Measurements from ENCODE around the gene SWSAP1.

The SWSAP1 gene

DNA sequence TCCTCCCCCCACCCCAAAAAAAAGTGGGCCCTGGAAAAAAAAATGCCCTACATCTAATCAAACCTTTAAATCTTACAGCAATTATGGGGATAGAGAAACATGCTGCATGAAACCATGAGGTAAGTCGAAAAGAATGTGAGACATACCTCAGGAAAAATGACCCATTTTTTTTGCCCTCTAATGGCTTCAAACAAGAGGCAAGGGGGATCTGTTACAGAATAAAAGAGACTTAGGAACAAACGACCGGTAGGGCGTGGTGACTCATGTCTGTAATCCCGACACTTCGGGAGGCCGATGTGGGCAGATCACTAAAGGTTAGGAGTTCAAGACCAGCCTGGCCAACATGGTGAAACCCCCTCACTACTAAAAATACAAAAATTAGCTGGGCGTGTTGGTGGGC is 36.2 kb downstream of the SWSAP1 start:
- no peak for DNase-seq (ENCODE audit: low spot score)

DNA sequence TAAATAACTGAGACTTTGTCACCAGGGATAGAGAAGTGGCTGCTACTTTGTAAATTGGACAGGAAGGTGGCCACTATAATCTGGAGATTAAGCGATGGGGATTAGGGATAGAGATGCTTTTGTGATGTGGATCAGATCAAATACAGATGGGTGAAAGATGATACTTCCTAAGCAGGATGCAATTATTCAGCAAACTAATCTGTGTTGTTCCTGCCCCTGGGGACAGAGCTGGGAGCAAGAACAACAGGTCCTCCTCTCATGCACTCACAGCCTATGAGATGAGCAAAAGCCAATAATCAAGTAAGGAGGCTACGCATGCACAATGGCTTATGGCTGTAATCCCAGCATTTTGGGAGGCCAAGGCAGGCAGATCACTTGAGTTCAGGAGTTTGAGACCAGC is 40.1 kb downstream of the SWSAP1 start:
- DNase-seq (ENCODE audit: low spot score) = no peak

DNA sequence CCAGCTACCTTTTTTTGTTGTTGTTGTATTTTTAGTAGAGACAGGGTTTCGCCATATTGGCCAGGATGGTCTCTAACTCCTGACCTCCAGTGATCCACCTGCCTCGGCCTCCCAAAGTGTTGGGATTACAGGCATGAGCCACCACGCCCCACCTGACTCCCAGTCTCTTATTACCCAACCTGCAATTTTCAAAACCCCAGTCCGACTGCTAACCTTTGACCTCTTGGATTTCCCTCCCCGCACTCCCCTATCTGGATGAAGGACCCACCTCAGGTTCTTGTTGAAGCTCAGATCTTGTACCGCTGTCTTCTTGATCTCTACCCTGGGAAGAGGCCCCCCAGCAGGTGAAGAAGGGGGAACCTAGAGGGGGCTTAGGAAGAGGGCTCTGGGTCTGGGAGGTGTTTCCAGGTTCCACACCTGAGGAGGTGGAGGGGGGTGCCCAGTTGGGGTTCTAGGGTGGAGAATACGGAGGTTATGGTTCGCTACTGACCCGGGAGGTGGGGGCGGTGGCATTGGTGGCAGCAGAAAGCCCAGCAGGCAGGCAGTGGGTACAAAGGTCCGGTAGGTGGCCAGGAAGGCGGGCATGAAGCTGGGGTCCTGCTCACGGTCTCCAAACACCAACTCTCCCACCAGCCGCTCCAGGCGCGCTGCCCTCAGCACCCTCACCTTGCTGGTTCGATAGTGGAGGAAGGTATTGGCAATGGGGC is 42.0 kb downstream of the SWSAP1 start:
- DNase-seq (ENCODE audit: low spot score) = no peak

DNA sequence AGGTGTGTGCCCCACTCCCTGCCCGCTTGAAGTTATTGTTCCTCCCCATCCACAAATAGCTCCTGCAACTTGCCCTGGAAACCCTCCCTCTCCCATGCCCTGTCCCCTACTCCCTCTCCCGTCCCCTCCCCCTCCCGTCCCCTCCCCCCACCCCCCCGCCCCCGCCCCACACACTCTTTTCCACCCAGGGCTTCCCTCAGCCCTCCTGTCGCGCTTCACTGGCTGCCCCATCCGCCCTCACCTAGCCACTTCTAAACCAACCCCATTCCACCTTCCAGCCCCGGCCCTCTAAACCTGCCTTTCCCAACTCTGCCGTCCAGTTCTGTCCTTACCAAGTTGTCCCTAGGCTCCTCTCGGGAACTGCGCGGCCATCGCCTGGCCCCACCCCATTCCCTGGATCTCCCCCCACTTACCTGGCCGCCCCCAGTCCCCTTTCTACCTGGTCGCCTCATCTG is 43.7 kb downstream of the SWSAP1 start:
- DNase-seq (ENCODE audit: low spot score) = no peak

DNA sequence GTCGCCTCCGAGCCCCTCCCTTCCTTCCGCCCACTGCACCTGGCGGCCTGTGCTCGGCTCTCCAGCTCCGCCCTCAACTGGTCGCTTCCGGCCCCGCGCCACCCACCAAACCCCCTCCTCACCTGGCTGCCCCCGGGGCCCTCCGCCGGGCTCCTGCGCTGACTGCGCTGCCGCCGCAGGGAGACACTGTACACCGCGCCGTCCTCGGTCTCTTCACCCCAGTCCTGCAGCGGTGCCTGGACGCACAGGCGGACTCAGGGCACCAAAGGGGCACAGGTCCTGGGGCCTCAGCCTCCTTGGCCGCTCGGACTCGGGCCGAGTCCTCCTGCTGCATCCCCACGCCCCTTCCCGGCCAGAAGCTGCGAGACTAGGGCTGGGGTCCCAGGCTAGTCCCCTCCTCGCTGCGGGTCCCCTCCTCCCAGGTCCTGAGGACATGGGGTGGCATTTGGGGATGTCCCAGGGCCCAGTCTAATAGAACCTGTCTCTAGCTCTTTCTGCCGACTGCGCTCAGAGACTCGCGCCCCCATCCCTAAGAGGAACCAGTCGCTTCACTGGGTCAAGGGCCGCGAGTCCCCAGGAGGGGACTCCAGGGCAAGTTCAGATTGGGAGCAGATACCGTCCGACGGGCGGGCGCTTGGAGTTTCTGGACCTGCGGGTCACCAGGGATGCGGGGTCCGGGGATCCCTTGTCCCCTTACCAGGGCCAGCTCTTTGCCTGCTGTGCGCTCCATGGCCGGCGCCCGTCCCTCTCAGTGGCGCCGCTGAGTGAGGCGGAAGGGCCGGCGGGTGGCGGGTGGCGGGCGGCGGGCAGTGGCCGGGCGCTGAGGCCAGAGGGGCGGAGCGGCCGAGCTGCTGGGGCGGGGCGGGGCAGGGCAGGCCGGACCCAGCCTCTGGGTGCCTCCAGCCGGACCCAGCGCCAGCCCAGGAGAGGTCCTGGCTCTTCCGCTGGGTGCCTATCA is 44.4 kb downstream of the SWSAP1 start, which contains the start of gene RGL3:
RGL3 (minus strand) TSS at position 766 of the 958 bp plus-strand sequence; CDS start at position 730, 36 bp downstream.
- DNase-seq (ENCODE audit: low spot score) = peak; percentile 77

DNA sequence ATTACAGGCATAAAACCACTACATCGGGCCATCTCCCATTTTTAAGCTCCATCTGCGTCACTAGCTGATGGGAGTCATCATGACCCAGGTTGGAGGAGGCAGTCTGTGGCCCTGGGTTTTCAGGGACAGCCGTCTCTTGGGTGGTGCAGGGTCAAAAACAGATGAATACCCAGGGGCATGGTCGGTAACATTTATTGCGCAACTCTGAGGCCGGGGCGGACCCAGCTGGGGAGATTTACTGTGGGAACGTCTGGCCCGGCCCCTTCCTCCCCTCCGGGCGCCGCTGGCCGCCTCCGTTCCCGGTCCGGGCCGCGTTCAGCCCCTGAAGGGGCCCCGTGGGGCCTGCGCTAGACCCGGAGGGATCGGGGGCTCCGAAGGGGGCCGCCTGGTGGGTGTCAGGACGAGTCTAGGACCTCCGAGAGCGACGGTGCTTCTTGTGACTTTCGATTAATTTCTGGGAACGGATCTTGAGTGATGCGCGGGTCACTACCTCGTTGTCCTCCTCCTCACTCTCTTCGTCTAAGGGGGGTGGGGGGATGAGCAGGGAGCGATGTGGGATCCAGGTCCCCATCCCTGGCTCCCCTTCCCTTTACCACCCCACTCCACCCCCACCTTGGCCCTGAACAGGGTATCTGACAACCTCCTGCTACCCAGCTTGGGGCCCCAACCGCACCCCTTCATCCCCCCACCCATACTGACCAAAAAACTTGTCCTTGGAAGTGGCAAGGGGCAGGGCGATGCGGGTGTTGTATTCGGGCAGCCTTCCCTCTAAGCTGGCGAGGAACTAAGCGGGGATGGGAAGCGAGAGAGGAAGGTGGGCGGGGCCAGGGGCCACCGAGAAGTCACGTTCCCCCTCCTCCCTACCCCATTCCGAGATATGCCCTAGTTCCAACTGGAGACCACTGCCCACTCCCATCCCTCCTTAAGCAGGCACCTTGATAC is 46.2 kb downstream of the SWSAP1 start:
- peak; percentile 70 for DNase-seq (ENCODE audit: low spot score)

DNA sequence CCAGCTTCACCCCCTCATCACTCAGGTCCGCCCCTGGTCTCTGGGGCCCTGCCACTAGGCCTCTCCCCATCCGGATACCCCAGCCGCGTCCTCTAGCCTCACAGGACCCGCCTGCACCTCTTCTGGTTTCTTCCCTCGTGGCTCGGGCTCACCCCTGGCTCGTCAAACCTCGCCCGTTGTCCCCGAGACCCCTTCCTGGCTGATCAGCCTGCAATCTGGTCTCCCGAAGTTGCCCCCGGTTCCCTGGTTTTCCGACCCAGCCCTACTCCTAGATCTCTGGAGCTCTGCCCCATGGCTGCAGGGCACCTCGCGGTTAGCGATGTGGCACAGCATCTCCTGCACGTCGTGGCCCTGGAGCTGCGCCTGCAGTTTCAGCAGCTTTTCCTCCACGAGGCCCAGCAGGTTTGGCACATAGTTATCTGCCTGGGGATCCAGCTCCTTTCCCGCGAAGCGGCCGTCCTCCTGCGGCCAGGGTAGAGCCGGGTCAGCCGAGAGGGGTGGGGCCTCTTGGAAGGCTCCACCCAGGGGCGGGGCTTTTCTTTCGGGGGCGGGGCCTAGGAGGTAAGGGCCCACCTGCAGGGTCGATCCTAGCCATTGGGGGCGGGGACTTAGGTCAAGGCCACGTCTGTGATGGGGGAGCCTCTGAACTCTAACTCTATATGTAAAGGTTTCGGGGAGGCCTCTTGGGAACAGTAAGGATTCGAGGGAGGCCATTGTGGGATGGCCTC is 47.1 kb downstream of the SWSAP1 start:
- peak; percentile 72 for DNase-seq (ENCODE audit: low spot score)

DNA sequence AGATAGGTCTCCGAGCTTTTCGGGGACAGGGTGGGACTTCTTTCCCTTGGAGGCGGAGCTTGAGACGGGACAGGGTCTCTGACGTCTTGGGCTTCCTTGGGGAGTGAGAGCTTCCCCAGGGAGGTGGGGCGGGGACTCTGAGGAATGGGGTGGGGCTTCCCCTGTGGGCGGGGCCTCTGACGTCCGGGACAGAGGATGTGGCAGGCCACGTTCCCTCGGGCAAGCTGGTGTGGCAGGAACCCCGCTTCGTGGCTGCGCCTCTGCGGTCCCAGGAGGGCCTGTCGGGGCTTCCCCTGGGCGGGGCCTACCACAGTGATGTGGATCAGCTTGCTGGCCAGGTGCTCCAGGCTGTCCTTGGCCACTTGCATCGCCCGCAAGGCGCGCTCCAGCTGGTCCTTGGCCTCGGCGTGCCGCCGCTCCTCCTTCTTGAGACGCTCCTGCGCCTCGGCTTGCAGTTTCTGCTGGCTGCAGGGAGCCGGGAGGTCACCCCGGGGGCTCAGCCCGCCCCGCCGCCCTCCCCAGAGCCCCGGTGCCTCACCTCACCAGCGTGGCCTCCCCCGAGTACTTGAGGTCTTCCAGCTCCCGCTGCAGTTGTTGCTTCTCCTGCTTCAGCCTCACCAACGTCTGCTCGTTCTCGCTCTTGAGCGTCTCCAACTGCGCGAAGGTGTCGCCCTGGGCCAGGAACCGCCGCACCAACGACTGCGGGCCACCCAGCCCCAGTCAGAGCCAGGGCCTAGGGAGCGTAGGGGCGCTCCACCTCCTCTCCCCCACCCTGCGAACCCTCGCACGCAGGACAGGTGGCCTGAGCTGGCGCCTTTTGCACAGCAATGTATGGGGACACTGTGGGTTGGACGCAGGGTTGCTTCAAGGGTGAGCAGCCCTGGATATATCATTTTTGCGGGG is 47.9 kb downstream of the SWSAP1 start:
- no peak for DNase-seq (ENCODE audit: low spot score)

DNA sequence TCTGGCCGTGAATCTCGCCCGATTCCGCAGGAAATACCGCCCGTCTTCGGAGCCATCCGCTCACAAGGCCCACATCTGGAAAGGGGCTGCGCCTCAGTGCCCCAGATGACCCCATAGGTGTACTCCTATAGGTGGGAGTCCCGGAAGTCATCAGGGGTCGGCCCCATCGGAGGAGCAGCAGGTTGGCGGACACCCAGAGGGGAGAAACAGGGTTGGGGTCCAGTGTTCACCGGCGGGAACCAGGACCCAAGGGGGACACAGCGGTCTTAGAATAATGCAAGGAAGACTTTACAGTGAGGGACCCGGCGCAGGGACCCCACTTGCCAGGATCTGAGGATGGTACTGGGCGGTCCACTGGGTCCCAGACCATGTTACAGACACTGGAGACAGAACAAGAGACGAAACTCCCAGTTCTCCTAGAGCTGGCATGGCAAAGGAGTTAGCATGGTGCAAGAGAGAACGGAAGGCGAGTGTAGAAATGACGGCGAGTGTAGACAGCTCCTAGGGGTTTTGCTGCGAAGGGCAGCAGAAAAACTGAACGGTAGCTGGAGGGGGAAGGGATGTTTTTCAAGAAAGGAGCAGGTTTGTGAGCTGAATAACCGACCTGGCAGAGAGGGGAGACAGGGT is 48.8 kb downstream of the SWSAP1 start:
- no peak for DNase-seq (ENCODE audit: low spot score)

DNA sequence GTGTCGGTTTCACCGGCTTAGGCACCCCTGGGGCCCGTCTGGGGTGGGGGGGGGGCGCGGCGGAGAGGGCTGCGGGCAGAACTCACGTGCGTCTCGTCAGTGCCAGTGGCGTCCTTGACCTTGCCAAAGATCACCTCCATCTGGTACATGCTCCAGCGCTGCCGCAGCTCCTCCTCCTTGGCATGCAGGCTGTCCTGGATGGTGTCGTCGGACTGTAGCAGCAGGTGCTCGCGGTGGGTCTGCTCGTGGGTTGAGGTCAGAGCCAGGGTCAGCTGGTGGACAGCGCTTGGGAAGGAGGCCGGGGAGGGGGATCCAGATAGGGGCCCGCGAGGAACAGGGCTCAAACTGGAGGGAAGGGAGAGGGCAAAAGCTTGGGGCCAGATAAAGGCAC is 49.3 kb downstream of the SWSAP1 start:
- no peak for DNase-seq (ENCODE audit: low spot score)
